GM18858 (cell line): ENCODE measurements around the gene SERP1.

ENCODE experiments used
- ATAC-seq: cut with Tn5 transposase; IDR thresholded peaks from one replicate; pipeline ENCODE4 v1.9.1; 2021; ENCODE audit not compliant: unreplicated experiment

Gene SERP1

GRCh38 chr3:150546226-150547044 is at the start of gene SERP1, which contains the start of gene EIF2A:
TSS of gene SERP1 (minus strand) at chr3:150546496. CDS start at chr3:150546135, 361 bp downstream.
TSS of gene EIF2A (plus strand) at chr3:150546787. CDS start at chr3:150546803, 16 bp downstream.
- peak; percentile 81 for ATAC-seq

- no peak for ATAC-seq
Observed at GRCh38 chr3:150594150-150594549, 47.9 kb upstream of the SERP1 start.

GRCh38 chr3:150589759-150590158 is 43.5 kb upstream of the SERP1 start:
- ATAC-seq: no peak

- no peak for ATAC-seq
Observed at GRCh38 chr3:150588027-150588830, 41.9 kb upstream of the SERP1 start.

GRCh38 chr3:150583028-150583427 is 36.7 kb upstream of the SERP1 start:
- peak; percentile 72 for ATAC-seq

DNA sequence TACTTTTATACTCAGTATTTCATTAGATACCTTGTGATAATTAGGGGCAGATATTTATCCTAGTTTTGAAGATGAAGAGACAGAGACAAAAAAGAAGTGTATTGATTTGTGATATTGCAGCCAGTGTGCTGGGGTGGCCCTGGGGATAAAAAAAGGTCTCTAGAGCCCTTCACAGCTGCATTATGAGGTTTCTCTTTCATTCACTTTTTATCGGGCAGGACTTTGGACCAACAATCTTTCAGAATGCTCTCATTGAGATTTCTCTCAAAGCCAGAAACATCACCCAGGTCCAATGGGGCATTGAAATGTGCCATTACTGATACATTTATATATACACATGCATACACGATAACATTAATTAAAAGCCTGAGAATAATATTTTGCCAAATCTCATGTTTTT is 36.3 kb upstream of the SERP1 start:
- ATAC-seq: peak; percentile 60

GRCh38 chr3:150581174-150581573 is 34.9 kb upstream of the SERP1 start:
- ATAC-seq: no peak

DNA sequence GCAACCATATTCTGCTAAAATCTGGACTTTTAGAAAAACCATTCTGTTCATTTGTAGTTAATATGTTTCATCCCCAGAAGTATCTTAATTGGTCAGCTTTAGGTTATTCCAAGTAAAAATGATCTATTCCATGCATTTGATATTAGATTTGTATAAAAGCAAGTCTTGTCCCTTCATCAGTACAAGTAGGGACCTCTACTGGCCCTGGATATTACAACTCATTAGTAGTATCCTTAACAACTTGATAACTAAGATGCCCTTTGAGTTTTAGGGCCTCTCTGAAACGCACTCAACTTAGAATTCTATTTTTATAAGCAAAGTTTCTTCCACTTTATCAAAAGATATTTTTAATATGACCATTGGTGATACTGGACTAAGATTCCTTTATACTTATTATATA is 31.6 kb upstream of the SERP1 start:
- ATAC-seq: no peak

GRCh38 chr3:150567328-150567727 is 21.0 kb upstream of the SERP1 start:
- ATAC-seq: no peak

DNA sequence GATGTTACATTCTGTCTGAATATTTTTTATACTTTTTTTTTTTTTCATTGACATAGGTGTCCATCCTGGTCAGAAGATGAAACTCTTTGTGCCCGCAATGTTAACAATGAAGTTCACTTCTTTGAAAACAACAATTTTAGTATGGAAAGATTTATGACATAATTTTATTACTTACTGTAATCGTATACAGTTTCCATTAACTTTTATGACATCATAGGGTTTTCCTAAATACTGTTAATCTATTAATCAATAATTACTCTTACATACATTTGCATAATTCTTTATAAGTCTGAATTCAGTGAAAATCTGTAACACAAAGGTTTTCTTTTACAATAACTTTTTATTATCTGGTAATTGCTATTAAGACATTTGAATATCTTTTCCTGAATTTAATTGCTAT is 17.9 kb upstream of the SERP1 start:
- ATAC-seq: no peak

DNA sequence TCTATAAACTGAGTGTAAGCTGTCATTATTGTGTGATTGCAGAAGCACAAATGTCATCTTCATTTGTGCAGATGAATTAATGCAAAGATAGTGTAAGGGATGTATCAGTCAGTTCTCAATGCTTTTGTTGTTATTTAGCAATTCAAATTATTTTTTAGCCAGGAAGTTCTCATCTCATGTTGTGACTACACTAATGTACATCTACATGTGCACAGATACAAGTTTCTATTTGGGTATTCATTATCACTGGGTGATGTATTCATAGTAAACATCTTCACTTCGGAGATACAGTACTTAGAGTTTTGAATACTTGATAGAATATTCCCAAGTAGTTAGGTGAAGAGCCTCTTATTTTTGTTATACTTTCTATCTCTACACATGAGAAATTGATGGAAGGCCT is 11.4 kb upstream of the SERP1 start:
- no peak for ATAC-seq

DNA sequence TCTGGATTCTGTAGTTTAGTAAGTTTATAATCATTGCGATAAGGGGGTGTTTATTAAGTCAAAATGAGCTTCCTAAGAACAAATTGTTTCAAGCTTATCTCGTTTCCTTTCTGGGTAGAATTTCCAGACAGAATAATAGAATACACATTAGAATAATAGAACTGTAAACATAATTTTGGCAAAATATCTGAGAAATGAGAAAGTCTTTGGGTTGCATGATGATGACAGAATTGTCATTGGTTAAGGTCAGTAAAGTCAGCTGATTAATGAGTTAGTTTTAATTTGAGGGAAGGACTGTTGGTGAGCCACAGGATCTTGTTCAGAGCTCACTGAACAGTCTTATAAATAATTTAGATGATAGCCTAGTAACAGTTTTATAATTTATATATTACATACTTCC is 10.5 kb upstream of the SERP1 start:
- no peak for ATAC-seq

- no peak for ATAC-seq
Observed at GRCh38 chr3:150555859-150556436, 9.7 kb upstream of the SERP1 start.

DNA sequence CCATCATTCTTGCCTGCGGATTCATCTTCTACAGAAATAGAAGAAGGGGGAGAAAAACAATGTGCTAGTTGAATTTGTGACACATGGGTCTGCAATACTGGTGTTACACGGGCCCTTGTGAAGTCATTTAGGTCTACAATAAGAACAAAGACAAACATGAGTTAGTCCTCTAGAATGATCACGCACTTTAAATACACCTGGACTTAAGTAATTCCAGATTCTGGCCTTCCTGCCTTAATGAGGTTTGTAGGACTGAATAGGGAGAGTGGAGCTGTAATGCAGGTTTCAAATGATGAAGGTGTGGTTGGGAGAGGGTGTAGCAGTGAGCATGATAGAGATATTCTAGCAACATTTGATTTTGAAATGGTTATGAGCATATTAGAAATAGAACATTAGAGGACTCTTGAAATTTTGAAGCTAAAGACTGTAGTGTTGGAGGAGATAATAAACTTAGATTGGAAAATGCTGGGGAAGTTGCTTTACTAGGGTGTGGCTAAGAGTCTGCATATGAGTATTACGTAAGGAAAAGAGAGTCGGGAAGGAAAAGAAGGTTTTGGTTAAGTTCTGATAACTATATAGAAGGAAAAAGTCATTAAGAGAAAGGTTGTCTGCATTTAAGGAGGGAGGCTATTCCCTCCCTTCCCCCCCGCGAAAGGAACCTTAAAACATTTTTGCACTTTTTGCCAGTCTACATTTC is 897 bp upstream of the SERP1 start:
- ATAC-seq: no peak

DNA sequence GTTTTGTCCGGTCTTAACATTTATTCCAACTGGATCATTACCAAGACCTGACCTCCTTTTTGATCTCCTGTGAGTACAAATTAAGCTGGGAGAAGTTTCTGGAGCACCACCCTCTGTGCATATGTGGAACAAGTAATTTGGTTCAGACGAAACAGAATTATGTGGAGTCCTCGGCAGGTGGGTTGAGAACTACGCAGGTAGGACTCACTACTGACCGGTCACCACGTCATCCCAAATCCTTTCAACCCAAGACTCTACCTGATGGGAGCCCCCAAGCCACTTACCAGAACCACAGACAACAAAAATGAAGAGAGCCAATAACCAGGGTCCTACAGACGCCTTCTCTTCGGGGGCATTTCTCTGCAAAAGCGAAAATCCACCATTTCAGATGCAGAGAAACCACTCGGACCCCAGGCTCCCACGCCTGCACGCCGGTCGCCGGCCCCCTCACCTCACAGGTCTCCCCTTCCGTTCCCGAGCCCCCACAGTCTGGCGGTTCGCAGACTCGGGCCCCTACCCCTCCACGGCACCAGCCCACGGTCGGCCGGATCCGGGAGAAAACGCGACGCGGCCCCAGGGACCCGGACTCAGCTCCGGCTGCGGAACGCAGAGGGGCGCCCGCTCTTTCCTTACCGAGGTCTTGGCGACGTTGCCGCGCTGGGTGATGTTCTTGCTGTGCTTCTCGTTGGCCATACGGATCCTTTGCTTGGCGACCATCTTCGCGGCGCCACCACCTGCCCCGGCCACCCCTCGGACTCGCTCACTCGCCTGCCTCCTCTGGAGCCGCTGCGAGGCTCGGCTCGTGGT is 674 bp downstream of the SERP1 start:
- ATAC-seq: no peak

DNA sequence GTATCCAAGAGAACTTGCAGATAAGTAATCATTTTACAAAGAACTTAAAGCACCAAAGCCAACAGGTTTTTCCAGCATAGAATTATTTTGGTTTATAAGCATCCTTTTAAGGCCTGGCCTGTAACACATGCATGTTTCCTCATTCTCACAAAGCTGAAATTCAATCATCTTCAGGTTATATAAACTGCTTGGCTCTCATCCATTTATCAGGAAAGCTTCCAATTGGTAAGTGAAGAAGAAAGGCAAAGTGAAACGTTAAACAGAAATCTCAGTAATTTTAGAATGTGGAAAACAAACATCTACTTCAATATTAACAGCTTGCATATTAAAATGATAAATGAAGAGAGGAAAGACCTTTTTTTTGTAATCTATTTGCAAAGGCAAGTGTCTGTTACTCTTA is 1.6 kb downstream of the SERP1 start:
- ATAC-seq: no peak

DNA sequence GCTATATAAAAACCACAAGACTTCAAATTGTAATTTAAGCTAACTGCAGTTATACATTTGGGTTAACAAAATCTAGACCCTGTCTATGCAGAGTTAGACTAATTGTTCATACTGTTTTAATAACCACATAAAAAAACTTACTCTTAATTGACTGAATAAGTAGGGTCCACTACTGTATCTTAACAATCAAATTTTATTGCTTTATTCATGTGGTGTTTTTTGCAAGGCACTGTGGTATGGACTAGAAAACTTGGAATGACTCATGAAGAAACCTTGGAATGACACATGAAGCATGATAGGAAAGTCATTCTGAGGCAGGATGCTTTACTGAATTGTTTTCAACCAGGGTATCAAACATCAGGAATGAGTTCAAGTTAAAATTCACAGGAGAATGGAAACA is 2.3 kb downstream of the SERP1 start:
- ATAC-seq: no peak

DNA sequence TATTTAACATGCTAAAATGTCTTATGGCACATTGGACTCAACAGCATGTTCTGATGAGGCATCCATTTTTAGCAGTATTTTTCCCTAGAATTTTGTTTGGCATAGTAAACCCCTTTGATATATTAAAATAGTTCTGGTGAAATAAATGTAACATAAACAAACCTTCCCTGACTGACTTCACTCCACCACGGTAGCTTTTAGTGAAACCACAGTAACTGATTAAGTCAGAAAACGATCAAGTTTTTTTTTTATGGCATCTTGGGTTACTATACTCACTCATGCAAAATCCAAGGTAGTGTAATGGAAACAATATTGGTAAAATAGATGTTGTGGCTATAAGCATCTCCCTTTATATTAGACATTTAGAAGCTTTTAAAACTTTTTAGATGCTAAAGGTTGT is 2.8 kb downstream of the SERP1 start:
- ATAC-seq: no peak

DNA sequence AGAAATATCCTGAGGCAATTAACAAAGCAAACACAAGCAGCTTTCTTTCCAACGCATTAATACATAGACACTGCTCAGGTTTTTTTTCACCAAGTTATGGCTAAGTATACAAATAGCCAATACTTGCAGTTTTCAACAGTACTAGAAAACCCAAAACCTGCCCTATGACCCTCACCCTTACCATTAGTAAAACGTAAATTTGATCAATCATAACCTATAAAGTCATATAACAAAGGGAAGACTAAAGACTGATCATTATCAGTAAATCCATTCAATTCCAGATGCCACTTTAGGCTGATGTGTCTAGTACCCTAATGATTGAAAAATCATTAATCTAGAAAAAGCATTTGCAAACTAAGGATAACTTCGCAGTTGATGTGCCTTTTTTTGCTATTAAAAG is 3.2 kb downstream of the SERP1 start:
- ATAC-seq: no peak

DNA sequence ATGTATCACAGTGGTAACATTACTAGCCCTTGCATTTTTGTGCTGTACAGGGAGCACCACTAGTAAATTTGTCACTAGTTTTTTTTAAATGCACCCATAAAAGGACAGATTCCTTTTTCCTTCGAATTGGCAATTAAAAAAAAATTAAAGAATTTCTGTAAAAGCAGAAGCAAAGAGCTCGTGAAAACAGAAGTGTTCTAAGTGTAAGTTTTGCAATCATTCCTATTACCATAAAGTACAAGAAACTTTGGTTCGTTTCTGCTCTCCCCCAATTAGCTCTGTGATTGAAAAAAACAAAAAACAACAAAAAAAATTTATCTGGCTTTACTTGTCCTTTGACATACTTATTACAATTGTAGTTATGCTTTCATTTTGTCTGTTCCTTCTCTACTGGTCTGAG is 5.3 kb downstream of the SERP1 start:
- ATAC-seq: no peak
